Fibroblast of lung (primary cell): Measurements from ENCODE around the gene TRAPPC5. TPM values are rescaled to one million over a fixed set of nuclear protein-coding genes. Genes with fewer than 3 reads are reported as not detected.

Experiments used
- DNase-seq, 2 donors: peaks; one replicate each; pipeline versions ENCODE4 v3.0.0 to v3.0.0-alpha.2; 2010; ENCODE audit warnings: low read depth in 2 of 2
- H2AFZ ChIP-seq: 2 replicates; pipeline ENCODE4 v1.5.1; 2012; ENCODE audit warnings: low read length, control low read depth, inconsistent platforms
- H3K27ac ChIP-seq: 2 replicates; pipeline ENCODE4 v1.5.1; 2011; ENCODE audit warnings: low read length, control low read depth; ENCODE audit not compliant: insufficient read depth
- H3K27me3 ChIP-seq: 2 replicates; pipeline ENCODE4 v1.5.1; 2011; ENCODE audit warnings: mild to moderate bottlenecking, low read length; ENCODE audit not compliant: control insufficient read depth, insufficient read depth
- H3K36me3 ChIP-seq: 2 replicates; pipeline ENCODE4 v1.5.1; 2011; ENCODE audit warnings: low read length; ENCODE audit not compliant: control insufficient read depth, insufficient read depth
- H3K4me1 ChIP-seq: 2 replicates; pipeline ENCODE4 v1.5.1; 2011; ENCODE audit warnings: low read length; ENCODE audit not compliant: control insufficient read depth, insufficient read depth; ENCODE audit errors: extremely low read depth
- H3K4me2 ChIP-seq: 2 replicates; pipeline ENCODE4 v1.5.1; 2011; ENCODE audit warnings: low read length, control low read depth; ENCODE audit not compliant: insufficient read depth; ENCODE audit errors: extremely low read depth
- H3K4me3 ChIP-seq, 4 experiments: fragments of 200-600 bp in 1 of 4; sonication (generic) in 1 of 4; replicated peaks in 1 of 4; 2 replicates each; pipeline ENCODE4 v1.5.1; 2011 to 2016; ENCODE audit warnings: low read length in 4 of 4, low read depth in 3 of 4, mild to moderate bottlenecking in 3 of 4, control low read depth in 2 of 4, inconsistent platforms in 1 of 4, mixed read lengths in 1 of 4; ENCODE audit not compliant: insufficient read depth in 1 of 4; ENCODE audit errors: control extremely low read depth in 1 of 4
- H3K79me2 ChIP-seq: 2 replicates; pipeline ENCODE4 v1.5.1; 2012; ENCODE audit warnings: mild to moderate bottlenecking, low read length, inconsistent platforms; ENCODE audit not compliant: control insufficient read depth, insufficient read depth
- H3K9ac ChIP-seq: 2 replicates; pipeline ENCODE4 v1.5.1; 2011; ENCODE audit warnings: mild to moderate bottlenecking, low read length, control low read depth; ENCODE audit not compliant: insufficient read depth
- H3K9me3 ChIP-seq: 2 replicates; pipeline ENCODE4 v1.5.1; 2012; ENCODE audit warnings: low read depth, low read length; ENCODE audit not compliant: control insufficient read depth, insufficient read depth
- H4K20me1 ChIP-seq: 2 replicates; pipeline ENCODE4 v1.5.1; 2011; ENCODE audit warnings: low read length; ENCODE audit not compliant: control insufficient read depth, insufficient read depth; ENCODE audit errors: extremely low read depth
- EZH2 ChIP-seq: IDR thresholded peaks from 2 replicates; pipeline ENCODE4 v1.5.1; 2012; ENCODE audit warnings: low read length, control low read depth, mild to moderate bottlenecking; ENCODE audit errors: missing control alignments
- polyA plus RNA-seq, 2 donors: library from polyadenylated mRNA; depleted of rRNA in 1 of 2; stranded (reverse) in 1 of 2; unstranded in 1 of 2; fragments of >200 nt; gene quantifications; 2 replicates each; pipeline ENCODE4 v1.2.1, GENCODE V29; 2011 to 2012; ENCODE audit warnings: missing spikeins in 1 of 2
- total RNA-seq: library from RNA; depleted of rRNA; stranded (reverse); fragments of >200 nt; gene quantifications from 2 replicates; pipeline ENCODE4 v1.2.1, GENCODE V29; 2014
- TF ChIP-seq, protein P1 (sequence below), 2 donors: IDR thresholded peaks in 1 of 2; conservative IDR thresholded peaks in 1 of 2; 1 replicate in 1 of 2; 2 replicates in 1 of 2; pipeline ENCODE4 v1.5.1; 2011 to 2012; ENCODE audit warnings: low read length in 2 of 2, control low read depth in 1 of 2, inconsistent platforms in 1 of 2, low read depth in 1 of 2, mild to moderate bottlenecking in 1 of 2

TRAPPC5 gene
- total and polyA plus RNA-seq, 2 donors (not counting 1 experiment from before 2014, with no cell fraction given): 19.4 to 103 TPM

DNA sequence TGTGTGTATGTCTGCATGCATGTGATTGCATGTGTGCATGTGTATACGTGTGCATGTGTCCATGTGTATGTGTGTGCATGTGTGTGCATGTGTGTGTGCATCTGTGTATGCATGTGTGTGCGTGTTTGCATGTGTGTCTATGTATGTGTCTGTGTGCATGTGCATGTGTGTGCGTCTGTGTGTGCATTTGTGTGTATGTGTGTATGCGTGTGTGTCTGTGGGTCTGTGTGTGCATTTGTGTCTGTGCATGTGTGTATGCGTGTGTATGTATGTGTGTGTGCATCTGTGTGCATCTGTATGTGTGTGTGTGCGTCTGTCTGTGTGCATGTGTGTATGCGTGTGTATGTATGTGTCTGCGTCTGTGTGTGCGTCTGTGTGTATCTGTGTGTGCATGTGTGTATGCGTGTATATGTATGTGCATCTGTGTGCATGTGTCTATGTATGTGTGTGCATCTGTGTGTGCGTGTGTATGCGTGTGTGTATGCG lies 40.7 kb upstream of the TRAPPC5 start:
- no peaks in the 10 kb centered on the region for H3K79me2 ChIP-seq
- H4K20me1 ChIP-seq: no peaks in the 10 kb centered on the region
- H3K36me3 ChIP-seq: no peaks in the 10 kb centered on the region
- H3K4me3 ChIP-seq: no peak overlapping the region
- H3K27ac ChIP-seq: no peak overlapping the region
- H3K27me3 ChIP-seq: peaks cover 8% of the 10 kb centered on the region
- H2AFZ ChIP-seq: no peak overlapping the region
- no peak for DNase-seq
- no peaks in the 10 kb centered on the region for H3K9me3 ChIP-seq
- H3K4me1 ChIP-seq: no peaks in the 10 kb centered on the region
- no peak for TF ChIP-seq EZH2
- TF ChIP-seq, protein P1, sequence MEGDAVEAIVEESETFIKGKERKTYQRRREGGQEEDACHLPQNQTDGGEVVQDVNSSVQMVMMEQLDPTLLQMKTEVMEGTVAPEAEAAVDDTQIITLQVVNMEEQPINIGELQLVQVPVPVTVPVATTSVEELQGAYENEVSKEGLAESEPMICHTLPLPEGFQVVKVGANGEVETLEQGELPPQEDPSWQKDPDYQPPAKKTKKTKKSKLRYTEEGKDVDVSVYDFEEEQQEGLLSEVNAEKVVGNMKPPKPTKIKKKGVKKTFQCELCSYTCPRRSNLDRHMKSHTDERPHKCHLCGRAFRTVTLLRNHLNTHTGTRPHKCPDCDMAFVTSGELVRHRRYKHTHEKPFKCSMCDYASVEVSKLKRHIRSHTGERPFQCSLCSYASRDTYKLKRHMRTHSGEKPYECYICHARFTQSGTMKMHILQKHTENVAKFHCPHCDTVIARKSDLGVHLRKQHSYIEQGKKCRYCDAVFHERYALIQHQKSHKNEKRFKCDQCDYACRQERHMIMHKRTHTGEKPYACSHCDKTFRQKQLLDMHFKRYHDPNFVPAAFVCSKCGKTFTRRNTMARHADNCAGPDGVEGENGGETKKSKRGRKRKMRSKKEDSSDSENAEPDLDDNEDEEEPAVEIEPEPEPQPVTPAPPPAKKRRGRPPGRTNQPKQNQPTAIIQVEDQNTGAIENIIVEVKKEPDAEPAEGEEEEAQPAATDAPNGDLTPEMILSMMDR (conservative IDR thresholded peaks at IDR 0.05 in 1 of 2, IDR thresholded peaks at IDR 0.05 in 1 of 2; ENCODE audit: low read depth in 1 of 2, low read length in 2 of 2): no peak
- H3K4me2 ChIP-seq: no peak overlapping the region
- H3K9ac ChIP-seq: no peak overlapping the region

DNA sequence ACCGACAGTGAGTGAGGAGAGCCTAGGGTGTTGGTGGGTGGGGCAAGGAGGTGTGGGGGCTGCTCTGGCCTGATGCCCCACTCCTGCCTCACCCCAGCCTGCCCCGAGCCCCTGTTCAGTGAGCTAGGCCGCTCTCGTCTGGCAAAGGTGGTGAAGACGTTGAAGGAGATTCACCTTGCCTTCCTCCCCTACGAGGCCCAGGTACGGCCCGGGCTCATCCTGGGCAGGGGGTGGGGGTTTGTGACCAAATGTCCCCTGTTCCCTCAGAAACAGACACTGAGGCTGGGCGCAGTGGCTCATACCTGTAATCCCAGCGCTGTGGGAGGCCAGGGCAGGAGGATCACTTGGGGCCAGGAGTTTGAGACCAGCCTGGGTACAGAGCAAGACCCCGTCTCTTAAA lies 39.8 kb upstream of the TRAPPC5 start:
- DNase-seq: no peak
- Histone ChIP-seq H3K4me1 (no peaks in the 10 kb centered on the region), H3K4me2 (no peak overlapping the region), H3K4me3 (no peak overlapping the region), H2AFZ (no peak overlapping the region), H3K9ac (no peak overlapping the region), H3K27ac (no peak overlapping the region), H3K27me3 (peaks cover 8% of the 10 kb centered on the region), H3K79me2 (no peaks in the 10 kb centered on the region), H3K36me3 (no peaks in the 10 kb centered on the region), H4K20me1 (no peaks in the 10 kb centered on the region), H3K9me3 (no peaks in the 10 kb centered on the region)
- no peak for TF ChIP-seq EZH2
- TF ChIP-seq, protein P1 (conservative IDR thresholded peaks at IDR 0.05 in 1 of 2, IDR thresholded peaks at IDR 0.05 in 1 of 2; ENCODE audit: low read depth in 1 of 2, low read length in 2 of 2): no peak

DNA sequence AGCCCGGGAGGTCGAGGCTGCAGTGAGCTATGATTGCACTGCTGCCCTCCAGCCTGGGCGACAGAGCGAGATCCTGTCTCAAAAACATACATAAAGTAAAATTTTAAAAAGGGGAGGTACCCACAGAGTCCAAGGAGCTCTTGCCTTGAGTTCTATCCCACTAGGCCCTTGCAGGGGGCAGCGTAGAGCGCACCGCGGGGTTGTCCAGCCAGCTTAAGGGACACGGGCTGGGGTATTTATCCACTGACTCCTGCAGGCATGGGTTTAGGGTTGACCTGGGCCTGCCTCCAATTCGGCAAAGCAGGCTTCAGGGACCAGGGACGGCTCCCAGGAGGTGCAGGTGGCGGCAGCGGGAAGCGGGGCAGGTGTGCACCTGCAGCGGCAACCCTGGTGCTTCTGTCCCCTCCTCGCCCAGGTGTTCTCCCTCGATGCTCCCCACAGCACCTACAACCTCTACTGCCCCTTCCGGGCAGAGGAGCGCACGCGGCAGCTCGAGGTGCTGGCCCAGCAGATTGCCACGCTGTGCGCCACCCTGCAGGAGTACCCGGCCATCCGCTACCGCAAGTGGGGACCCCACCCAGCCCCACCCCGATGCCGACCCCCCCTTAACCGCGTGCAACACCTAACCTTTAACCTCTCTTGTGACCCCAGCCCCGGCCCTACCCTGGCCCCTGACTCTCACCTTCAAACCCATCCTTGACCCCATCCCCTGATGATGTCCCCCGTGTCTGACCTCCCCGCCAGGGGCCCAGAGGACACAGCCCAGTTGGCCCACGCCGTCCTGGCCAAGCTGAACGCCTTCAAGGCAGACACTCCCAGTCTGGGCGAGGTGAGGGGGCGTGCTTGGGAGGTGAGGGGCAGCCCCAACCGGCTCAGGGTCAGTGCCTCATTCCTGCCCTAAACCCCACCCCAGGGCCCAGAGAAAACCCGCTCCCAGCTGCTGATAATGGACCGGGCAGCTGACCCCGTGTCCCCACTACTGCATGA lies 39.0 kb upstream of the TRAPPC5 start:
- H2AFZ ChIP-seq: no peak overlapping the region
- H3K4me1 ChIP-seq: no peaks in the 10 kb centered on the region
- H3K4me2 ChIP-seq: no peak overlapping the region
- DNase-seq: no peak
- no peak overlapping the region for H3K9ac ChIP-seq
- no peaks in the 10 kb centered on the region for H3K9me3 ChIP-seq
- no peaks in the 10 kb centered on the region for H4K20me1 ChIP-seq
- peaks cover 2% of the 10 kb centered on the region for H3K27me3 ChIP-seq
- H3K4me3 ChIP-seq: no peak overlapping the region
- H3K79me2 ChIP-seq: no peaks in the 10 kb centered on the region
- TF ChIP-seq, protein P1 (conservative IDR thresholded peaks at IDR 0.05 in 1 of 2, IDR thresholded peaks at IDR 0.05 in 1 of 2; ENCODE audit: low read depth in 1 of 2, low read length in 2 of 2): no peak
- TF ChIP-seq EZH2: no peak
- no peak overlapping the region for H3K27ac ChIP-seq
- H3K36me3 ChIP-seq: no peaks in the 10 kb centered on the region
